ENCODE measurements around the gene OAT. TPM values are rescaled to one million over a fixed set of nuclear protein-coding genes. Genes with fewer than 3 reads are reported as not detected.
A peak's percentile ranks its signal among the peaks of the same experiment; 100 is the strongest.

OAT gene
- total RNA-seq, 1 experiment from 2014 or later: 67.9 TPM

DNA sequence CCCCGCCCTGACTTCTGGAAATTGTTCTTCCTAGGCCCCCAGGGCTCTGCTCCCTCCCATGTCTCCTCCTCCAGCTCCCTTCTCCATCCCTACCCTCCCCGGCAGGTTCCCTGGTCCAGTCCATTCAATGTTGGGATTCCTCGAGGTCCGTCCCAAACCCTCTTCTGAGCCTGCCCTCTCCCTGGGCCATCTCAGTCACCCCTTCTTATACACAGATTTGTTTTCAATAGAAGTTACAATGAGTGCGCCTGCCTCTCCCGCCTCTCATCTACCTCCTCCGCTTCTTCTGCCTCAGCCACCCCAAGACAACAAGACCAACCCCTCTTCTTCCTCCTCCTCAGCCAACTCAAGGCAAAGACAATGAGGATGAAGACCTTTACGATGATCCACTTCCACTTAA lies 67.9 kb downstream of the OAT start:
- no peak overlapping the region for H3T11ph ChIP-seq (ENCODE audit: low read length)
- H3K79me2 ChIP-seq (ENCODE audit: insufficient read depth, low read length): no peaks in the 10 kb centered on the region
- TF ChIP-seq, protein P1, sequence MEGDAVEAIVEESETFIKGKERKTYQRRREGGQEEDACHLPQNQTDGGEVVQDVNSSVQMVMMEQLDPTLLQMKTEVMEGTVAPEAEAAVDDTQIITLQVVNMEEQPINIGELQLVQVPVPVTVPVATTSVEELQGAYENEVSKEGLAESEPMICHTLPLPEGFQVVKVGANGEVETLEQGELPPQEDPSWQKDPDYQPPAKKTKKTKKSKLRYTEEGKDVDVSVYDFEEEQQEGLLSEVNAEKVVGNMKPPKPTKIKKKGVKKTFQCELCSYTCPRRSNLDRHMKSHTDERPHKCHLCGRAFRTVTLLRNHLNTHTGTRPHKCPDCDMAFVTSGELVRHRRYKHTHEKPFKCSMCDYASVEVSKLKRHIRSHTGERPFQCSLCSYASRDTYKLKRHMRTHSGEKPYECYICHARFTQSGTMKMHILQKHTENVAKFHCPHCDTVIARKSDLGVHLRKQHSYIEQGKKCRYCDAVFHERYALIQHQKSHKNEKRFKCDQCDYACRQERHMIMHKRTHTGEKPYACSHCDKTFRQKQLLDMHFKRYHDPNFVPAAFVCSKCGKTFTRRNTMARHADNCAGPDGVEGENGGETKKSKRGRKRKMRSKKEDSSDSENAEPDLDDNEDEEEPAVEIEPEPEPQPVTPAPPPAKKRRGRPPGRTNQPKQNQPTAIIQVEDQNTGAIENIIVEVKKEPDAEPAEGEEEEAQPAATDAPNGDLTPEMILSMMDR (conservative IDR thresholded peaks at IDR 0.05): no peak
- peak; percentile 10 for DNase-seq
- no peak overlapping the region for H3K4me2 ChIP-seq (ENCODE audit: insufficient read depth, insufficient read length, low read length)
- no peak overlapping the region for H3K4ac ChIP-seq (ENCODE audit: low read depth, low read length)
- no peak overlapping the region for H2BK5ac ChIP-seq (ENCODE audit: insufficient read length, low read length)
- H3K27ac ChIP-seq (ENCODE audit: insufficient read length, low read depth, low read length): no peak overlapping the region
- WGBS (ENCODE audit: extremely low coverage, insufficient read length, low lambda C conversion rate): no CpG with 5 or more reads among the region's 8 CpGs
- no peak overlapping the region for H2AFZ ChIP-seq (ENCODE audit: low read length)
- no peak overlapping the region for H4K91ac ChIP-seq (ENCODE audit: insufficient read length, low read depth, low read length)
- Mint-ChIP-seq H3K4me3 (no peak overlapping the region), H3K36me3 (ENCODE audit: insufficient read depth in 1 of 3, low read depth in 3 of 3) (no peaks in the 10 kb centered on the region), H3K4me1 (peaks cover 0 to 28% of the 10 kb centered on the region in 2 experiments), H3K27ac (peak overlapping the region in 1 of 3 experiments; percentile 14; a peak in 1 of 7 replicates), H3K9me3 (no peaks in the 10 kb centered on the region), H3K27me3 (ENCODE audit: low read depth) (peaks cover 5% of the 10 kb centered on the region)
- no peak overlapping the region for H2BK20ac ChIP-seq (ENCODE audit: low read depth, low read length, poor library complexity, severe bottlenecking)
- no peak overlapping the region for H3K56ac ChIP-seq (ENCODE audit: insufficient read length, low read depth, low read length)
- no peaks in the 10 kb centered on the region for H3K4me1 ChIP-seq (ENCODE audit: insufficient read depth, low read length)
- H3K14ac ChIP-seq (ENCODE audit: insufficient read depth, low read length): no peak overlapping the region
- H3K9ac ChIP-seq (ENCODE audit: extremely low read depth, insufficient read length, low read length): no peak overlapping the region
- no peak overlapping the region for H4K8ac ChIP-seq (replicated peaks; ENCODE audit: insufficient read length, low read depth, low read length)
- H4K5ac ChIP-seq (ENCODE audit: insufficient read length, low read depth, low read length): no peak overlapping the region
- no peak overlapping the region for H2BK15ac ChIP-seq (ENCODE audit: low read depth, low read length)
- no peaks in the 10 kb centered on the region for H3K27me3 ChIP-seq (ENCODE audit: insufficient read depth, low read length)
- no peaks in the 10 kb centered on the region for H3K23me2 ChIP-seq (ENCODE audit: insufficient read length, low read depth, low read length, poor library complexity, severe bottlenecking)
- H3K79me1 ChIP-seq (ENCODE audit: insufficient read depth, low read depth, low read length, poor library complexity, severe bottlenecking): no peaks in the 10 kb centered on the region
- H3K9me3 ChIP-seq (ENCODE audit: control insufficient read depth, low read depth, low read length): no peaks in the 10 kb centered on the region
- H3K18ac ChIP-seq (ENCODE audit: insufficient read length, low read depth, low read length): no peak overlapping the region
- H4K20me1 ChIP-seq (ENCODE audit: control insufficient read depth, insufficient read depth, insufficient read length): no peaks in the 10 kb centered on the region
- no peak overlapping the region for H2BK120ac ChIP-seq (ENCODE audit: low read depth, low read length, poor library complexity, severe bottlenecking)
- no peak overlapping the region for H2BK12ac ChIP-seq (ENCODE audit: insufficient read length, low read depth, low read length)
- no peak overlapping the region for H2AK5ac ChIP-seq (ENCODE audit: insufficient read length, low read length)
- no peak overlapping the region for H3K23ac ChIP-seq (ENCODE audit: insufficient read length, low read depth, low read length)
